Stimulated activated CD4-positive, alpha-beta T cell treated with anti-CD3 and anti-CD28 coated beads, Interleukin-1b, Interleukin-23, amount 100 ng/mL, for 1 hour (primary cell): ENCODE data around the gene MIB1.
"Not testable (repeated sequence)": the region's sequence is repeated elsewhere in the genome, so short reads cannot be mapped to it uniquely, and the experiment has no call there.

Source experiments
- DNase-seq, 2 donors: peaks; one replicate each; pipeline ENCODE4 v3.0.0-alpha.2; 2020; ENCODE audit warnings: low read depth in 2 of 2

The MIB1 gene

DNA sequence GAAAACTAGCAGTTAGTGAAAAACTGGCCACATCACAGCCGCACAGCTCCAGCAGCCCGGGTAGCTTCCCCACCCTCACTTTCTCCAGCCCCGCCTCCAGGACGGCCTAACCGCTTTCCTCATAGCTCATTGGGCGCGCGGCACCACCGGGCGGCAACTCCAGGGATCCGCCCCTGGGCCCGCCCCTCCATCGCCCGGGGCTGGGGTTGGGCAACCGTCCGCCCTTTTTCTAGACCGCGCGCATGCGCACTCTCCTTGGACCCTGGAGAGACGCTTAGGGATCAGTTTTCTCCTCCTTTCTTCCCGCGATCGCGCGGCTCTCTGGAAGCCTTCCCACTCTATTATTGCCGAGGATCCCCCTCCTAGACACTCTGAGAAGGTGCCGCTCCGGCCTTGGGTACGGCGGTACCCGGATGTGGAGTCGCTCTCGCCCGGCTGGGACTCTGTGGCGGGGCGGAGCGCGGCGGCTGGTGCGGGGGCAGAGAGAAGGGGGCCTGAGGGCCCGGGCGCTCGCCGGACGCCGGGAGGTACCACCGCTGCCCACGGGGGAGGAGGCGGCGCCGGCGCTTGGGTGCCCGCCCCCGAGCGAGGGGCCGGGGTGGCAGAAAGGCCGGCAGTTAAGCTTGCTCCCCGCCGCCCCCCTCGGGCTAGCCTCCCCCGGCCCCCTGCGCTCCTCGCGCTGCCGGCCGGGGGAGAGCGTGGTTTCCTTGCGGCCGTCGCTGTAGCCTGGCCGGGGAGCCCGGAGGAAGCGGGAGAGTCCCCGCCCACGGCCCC lies at the start of gene MIB1:
TSS of gene MIB1 (plus strand) at position 255 of the 774 bp plus-strand sequence. CDS start 792 bp downstream, outside the sequence.
- DNase-seq: peak; percentile 96 to 97

DNA sequence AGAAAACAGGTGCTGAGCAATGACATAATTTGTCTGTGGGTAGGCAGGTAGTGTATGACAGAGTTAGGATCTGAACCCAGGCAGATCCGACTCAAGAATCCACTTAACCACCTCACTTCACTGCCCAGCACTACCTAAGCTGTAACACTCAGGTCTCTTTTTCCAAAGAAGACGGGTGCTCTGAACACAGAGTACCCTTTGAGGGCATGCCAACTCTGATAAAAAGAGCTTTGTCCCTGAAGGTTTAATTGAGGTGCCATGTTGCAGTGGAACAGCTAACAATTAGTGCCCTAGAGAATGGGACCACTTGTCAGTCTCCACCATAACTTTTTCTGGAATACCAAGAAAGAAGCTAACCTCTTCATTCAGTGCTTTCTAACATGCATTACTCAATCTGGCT lies 47.3 kb upstream of the MIB1 start:
- DNase-seq: no peak

DNA sequence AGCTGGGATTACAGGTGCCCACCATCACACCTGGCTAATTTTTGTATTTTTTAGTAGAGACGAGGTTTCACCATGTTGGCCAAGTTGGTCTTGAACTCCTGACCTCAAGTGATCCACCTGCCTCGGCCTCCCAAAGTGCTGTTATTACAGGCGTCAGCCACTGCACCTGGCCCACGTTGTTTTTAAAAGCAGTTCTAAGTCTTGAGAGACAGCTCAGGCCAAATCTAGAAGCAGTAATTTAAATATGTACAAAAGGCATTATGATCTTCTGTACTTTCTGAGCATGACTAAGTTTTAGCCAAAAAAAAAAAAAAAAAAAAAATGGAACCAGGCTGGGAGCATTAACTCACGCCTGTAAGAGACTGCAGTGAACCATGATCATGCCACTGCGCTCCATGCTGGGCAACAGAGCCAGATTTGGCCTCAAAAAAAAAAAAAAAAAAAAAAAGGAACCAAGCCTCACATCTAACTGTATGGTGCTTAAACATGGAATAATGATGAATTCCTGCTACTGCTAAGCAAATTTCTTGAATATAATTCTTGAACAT lies 40.0 kb upstream of the MIB1 start:
- no peak for DNase-seq

DNA sequence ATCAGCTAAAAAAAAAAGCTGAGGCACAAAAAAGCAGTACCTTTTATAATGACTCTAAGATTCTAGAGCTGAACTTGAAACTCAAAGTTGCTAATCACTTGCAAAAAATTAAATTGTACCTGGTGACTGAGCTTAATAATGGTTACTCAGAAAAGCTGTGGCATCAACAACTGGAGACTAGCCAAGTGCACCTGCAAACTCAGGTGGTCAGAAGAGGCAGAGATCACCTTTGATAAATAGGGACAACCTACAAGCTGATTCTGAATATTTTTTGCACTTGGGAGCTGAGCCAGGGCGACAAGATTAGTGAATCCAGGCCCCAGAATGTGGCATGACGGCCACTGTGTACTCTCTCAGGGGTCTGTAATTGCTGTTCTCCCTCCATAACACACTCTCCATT lies 39.0 kb upstream of the MIB1 start:
- no peak for DNase-seq

DNA sequence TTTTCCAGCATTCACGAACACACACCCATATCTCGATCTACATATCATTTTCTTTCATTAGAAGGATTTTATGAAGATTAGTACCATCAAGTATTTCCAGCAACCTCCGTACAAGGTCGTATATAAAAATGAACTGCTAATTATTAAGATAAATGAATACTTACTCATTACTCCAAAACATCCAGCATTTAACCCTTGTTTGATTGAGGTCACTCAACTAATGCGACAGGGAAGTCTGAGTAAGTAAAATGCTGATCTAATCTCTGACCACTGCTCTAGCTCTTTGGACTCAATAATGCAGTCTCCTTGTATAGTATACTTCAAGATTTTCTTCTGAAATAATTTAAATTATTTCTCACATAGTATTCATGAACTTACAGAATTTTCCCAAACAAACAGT lies 38.0 kb upstream of the MIB1 start:
- no peak for DNase-seq

DNA sequence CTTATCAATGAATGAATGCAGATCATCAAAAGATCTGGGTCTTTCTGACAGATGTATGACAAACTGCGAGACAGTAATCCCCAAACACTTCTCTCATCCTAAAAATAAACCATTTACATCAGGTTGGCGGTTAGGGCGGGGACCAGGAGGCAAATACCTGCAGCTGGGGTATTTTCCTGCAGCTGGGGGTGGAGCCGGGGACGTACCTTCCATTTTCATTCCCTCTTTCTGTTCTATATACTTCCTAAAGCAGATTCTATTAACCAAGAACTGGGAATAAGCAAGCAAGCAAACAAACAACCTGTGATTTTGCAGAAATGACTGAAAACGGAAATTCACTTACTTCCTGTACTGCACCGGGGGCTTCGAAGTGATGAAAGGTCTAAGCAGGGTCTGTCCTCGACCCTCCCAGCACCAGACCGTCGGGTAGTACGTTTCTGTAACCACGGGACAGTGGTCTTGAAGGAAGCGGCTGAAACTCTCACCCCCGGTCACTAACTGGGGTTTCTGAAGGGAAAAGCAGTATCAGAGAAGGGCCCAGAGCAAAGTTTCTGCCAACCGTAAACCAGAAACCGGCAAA lies 37.3 kb upstream of the MIB1 start:
- no peak for DNase-seq

DNA sequence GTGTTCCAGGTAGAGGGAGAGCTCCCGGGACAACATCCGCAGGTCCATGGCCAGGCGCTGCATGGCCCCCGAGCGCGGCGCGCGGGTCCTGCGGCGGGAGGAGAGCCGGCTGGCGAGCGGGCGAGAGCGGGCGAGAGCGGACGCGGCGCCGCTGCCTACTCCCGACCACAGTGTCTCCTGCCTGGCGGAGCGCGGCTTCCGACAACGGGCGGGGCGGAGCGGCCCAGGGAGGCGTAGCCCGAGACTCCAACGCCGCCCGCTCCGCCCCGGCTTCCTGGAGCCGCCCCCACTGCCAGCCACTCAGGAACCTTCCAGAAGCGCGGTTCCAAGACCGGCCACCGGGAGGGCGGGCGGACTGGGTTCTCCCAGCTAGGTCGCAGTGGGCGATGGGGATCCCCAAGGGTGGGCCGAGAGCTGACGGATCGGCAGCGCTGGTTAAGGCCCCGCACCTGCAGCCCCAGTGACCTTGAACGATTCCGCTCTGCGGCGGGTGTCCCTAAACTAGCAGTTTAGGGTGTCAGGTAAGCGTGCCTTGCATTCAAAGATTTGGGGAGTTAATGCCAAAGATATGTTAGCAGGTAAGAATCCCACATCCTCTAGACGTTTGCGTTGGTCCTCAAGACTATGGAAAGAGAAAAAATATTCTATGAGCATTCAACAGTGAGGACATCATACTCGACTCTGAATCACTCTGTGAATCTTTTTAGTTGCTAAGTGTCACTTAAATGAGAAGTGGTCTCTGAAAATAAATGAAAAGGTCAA lies 35.8 kb upstream of the MIB1 start, which contains the start of gene ABHD3:
TSS of gene ABHD3 (minus strand) at position 172 of the 762 bp plus-strand sequence. CDS start at position 63, 109 bp downstream.
- peak; percentile 74 to 75 for DNase-seq

DNA sequence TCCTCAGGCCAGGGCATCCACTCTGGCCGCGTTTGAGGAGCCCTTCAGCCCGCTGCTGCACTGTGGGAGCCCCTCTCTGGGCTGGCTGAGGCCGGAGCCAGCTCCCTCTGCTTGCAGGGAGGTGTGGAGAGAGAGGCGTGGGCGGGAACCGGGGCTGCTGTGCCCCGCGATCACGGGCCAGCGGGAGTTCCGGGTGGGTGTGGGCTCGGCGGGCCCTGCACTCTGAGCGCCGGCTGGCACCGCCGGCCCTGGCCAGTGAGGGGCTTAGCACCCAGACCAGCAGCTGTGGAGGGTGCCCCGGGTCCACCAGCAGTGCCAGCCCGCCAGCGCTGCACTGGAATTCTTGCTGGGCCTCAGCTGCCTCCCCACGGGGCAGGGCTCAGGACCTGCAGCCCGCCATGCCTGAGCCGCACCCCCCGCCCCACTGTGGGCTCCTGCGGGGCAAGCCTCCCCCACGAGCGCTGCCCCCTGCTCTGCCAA lies 34.2 kb upstream of the MIB1 start:
- DNase-seq: no peak

DNA sequence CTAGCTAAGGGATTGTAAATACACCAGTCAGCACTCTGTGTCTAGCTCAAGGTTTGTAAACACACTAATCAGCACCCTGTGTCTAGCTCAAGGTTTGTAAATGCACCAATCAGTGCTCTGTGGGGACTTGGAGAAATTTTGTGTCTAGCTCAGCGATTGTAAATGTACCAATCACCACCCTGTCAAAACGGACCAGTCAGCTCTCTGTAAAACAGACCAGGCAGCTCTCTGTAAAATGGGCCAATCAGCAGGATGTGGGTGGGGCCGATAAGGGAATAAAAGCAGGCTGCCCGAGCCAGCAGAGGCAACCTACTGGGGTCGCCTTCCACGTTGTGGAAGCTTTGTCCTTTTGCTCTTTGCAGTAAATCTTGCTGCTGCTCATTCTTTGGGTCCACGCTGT lies 33.5 kb upstream of the MIB1 start:
- DNase-seq: not testable (repeated sequence)

DNA sequence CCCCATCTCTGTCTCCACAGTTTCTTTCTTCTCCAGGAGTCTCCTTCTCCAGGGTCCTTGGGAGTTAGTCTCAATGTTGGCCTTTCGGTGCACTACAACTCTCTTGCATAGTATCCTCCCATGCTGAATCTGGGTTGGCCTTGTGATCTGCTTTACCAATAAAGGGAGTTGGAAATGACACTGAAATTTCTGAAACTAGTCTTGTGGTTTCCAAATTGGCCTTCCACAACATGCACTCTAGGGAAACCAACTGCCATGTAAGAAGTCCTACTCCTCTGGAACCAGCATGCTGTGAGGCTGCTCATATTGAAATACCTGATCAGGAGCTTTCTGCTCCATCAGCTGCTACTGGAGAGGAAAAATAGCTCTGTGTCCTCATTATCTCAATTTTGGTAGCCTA lies 26.1 kb upstream of the MIB1 start:
- DNase-seq: no peak

DNA sequence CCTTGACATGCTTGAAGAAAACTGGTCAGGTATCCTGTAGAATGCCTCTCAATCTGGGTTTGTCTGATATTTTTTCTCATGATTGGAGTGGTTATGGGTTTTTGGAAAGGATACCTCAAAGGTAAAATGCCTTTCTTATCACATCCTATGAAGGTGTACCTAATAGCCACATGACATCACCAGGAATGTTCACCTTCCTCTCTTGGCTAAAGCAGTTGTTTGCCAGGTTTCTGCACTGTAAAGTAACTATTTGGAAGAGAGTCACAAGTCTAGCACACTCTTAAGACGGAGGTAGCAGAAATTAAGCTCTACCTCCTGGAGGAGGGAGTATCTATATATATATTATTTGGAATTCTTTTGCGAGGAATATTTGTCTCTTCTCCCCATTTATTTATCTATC lies 17.9 kb upstream of the MIB1 start:
- DNase-seq: no peak

DNA sequence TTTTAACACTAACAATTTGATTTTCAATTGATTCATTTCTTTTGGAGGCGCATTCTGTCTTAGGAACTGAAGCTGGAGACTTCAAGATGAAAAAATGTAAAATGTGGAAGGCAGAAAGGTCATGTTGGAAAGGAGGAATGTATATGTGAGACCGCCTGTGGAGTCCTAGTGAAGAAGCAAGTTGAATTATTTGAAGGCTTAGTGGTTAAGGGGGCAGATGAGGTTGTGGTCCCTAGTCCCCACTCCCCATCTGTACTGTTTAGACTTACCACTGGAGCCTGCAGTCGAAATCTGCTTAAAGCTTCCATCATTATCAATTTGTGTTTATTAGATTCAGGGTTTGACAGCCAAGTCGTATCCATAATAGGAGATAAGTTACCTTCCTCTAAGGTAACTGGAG lies 15.4 kb upstream of the MIB1 start:
- no peak for DNase-seq

DNA sequence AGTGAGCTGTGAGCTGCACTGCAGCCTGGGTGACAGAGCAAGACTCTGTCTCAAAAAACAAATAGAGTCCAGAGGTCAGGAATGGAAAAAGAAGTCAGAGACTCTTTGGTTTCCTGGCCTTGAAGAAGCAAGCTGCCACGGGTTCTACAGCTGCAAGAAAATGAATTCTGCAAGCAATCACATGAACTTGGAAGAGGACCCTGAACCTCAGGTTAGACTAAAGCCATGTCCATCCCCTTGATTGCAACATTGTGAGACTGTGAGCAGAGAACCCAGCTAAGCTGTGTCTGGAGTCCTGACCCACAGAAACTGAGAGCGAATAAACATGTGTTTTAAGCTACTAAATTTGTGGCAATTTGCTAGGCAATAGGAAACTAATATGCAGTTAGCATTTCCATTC lies 12.9 kb upstream of the MIB1 start:
- DNase-seq: no peak

DNA sequence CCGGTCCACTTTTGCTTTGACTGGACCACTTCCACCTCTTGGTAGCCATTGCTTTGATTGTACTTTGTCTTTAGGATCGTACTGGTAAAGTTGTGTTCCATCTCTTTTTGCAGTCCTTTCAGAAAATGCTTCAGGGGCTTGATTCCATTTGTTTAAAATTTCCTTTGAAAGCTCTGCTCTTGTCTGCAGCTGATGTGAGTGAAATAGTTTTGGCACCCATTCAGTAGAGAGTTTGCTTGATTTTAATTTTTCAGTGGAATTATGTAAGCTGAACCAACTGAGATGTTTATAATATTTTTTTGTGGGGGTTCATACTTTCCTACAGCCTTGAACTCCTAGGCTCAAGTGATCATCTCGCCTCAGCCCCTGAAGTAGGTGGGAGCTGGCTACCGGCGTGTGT lies 7.6 kb upstream of the MIB1 start:
- no peak for DNase-seq

DNA sequence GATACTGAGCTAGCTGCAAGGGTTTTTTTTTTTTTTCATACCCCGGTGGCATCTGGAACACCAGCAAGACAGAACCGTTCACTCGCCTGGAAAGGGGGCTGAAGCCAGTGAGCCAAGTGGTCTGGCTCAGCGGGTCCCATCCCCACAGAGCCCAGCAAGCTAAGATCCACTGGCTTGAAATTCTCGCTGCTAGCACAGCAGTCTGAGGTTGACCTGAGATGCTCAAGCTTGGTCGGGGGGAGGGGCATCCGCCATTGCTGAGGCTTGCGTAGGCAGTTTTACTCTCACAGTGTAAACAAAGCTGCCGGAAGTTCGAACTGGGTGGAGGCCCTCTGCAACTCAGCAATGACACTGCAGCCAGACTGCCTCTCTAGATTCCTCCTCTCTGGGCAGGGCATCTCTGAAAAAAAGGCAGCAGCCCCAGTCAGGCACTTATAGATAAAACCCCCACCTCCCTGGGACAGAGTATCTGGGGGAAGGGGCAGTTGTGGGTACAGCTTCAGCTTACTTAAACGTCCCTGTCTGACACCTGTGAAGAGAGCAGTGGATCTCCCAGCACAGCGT lies 5.1 kb upstream of the MIB1 start:
- DNase-seq: no peak

DNA sequence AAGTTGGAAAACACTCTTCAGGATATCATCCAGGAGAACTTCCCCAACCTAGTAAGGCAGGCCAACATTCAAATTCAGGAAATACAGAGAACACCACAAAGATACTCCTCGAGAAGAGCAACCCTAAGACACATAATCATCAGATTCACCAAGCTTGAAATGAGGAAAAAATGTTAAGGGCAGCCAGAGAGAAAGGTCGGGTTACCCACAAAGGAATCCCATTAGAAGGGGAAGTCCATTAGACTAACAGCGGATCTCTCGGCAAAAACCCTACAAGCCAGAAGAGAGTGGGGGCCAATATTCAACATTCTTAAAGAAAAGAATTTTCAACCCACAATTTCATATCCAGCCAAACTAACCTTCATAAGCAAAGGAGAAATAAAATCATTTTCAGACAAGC lies 3.7 kb upstream of the MIB1 start:
- not testable (repeated sequence) for DNase-seq

DNA sequence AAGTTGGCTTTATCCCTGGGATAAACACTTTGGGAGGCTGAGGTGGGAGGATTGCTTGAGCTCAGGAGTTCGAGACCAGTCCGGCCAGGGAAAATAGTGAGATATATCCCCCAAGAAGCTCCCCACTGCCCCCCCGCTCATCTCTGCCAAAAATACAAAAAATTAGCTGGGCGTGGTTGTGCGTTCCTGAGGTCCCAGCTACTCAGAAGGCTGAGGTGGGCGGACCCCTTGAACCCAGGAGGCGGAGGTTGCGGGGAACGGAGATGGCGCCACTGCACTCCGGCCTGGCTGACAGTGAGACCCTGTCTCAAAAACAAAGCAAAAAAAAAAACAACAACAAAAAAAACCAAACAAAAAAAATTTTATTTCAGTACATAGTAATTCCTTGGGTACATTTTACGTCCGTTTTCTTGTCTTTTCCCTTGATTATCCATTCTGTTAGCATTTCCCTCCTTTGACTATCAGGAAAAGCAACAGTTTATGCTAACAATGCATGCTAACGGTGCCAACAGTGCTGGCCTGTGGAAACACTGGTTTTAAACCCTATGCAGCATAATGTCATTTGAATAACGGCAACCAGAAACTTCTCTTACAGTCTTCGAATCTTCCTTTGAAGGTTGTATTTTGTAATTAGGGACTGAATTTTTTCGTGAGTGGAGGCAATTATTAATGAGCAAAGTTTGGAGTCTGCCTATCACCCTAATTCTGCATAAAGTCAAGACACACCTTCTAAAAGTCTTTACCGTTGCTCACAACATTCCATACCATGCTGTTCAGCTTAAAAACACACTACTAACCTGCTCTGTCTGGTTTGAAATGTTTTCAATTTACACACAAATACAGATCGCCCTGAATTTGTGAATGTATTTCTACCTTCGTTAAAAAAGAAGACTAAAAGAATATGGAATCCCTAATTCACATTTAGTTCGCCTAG lies 721 bp upstream of the MIB1 start:
- no peak for DNase-seq

DNA sequence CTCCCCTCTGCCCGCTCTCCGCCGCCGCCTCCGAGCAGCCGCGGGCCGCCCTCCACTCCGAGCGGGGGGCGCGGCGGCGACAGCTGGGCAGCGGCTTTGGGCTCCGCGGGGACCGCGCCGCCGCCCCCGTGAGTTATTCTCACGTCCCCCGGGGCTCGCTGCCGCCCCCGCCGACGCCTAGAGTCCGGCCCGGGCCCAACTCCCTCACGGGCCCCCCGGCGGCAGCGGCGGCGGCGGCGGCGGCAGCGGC lies 645 bp downstream of the MIB1 start:
- no peak for DNase-seq

DNA sequence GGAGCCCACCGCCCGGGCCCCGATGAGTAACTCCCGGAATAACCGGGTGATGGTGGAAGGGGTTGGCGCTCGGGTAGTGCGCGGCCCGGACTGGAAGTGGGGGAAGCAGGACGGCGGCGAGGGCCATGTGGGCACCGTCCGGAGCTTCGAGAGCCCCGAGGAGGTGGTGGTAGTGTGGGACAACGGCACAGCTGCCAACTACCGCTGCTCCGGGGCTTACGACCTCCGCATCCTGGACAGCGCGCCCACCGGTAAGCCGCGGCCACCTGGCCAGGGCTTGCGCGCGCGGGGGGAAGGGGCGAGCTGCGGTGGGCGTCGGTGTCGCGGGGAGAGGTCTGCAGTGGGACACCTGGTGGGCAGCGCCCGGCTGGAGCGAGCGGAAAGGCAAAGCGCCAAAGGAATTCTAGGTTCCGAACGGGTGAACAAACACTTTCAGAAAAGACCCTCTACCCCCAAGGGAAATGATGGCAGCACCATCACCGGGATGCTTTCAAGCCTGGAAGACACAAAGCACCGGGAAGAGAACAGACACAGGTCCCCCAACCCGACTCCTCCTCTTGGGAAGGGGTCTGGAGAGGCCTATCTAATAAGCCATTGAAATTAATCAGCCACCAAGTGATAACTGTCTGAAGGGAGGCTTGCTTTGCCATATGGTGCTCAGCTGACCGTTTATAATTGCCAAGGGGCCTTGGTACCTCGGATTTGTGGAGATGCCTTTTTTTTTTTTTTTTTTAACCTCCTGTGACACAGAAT lies 1.1 kb downstream of the MIB1 start:
- peak in 1 of 2 donors; percentile 4 for DNase-seq

DNA sequence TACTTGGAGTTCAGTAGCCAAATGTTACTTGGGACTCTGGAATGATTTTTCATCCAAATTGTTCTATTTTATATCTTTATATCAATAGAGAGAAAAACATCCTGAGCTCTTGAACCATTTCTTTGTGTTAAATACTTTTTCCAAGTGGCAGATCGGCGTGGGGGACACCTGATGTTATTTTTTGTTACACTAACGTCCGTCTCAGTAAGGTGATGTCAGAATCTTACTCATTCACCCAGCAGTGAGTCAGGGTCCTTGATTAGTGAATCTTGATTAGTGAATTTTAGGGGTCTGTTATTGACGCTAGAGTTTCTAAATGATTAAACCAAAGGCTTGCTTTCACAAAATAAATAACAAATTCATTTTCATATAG lies 1.7 kb downstream of the MIB1 start:
- no peak for DNase-seq
